SKM-1 treated with dmso at 0.1 percent for 144 hours (cell line): ENCODE data around the gene FGD6.
"Not testable (repeated sequence)": the region's sequence is repeated elsewhere in the genome, so short reads cannot be mapped to it uniquely, and the experiment has no call there.

ENCODE experiments used
- DNase-seq: peaks from one replicate; lab custom pipeline; 2025; ENCODE audit not compliant: unreplicated experiment; lab: John Stamatoyannopoulos, UW

The FGD6 gene

GRCh38 chr12:95096852-95097251 lies 120.4 kb downstream of the FGD6 start:
- no peak for DNase-seq

DNA sequence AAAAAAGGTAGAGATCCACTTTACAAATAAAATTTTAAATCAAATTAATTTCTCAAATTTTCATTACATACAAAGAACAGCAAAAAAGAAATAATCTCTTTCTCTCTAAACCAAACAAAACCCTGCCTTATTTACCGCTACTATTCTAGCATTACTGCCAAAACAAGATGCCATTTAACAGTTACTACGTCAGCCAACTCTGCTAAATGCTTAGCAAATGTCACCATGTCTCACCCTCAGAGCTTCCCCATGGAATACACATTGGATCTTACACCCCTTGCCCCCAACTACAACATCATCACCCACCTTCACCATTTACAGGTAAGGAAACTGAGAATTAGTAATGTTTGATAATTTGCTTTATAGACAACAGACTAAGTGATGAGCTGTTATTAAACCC lies 120.9 kb downstream of the FGD6 start:
- DNase-seq = no peak

GRCh38 chr12:95095866-95096265 lies 121.4 kb downstream of the FGD6 start:
- not testable (repeated sequence) for DNase-seq

DNA sequence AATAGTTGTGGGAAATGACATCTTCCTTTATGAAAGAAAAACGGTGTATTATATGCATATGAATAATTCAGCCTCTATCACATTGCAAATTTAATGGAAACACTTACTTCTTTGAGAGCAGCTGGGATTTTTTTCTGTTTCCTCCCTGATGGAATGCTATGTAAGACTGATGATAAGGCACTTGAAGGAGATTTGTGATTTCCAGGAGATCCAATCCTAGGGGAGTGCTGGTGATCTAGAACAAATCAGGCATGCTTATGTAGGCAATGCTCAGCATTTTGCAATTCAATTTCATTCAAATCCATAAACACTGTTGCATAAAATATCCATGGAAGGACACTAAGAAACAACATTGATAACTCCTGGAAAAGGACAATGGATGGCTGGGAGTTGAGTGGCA lies 127.8 kb downstream of the FGD6 start:
- no peak for DNase-seq

- DNase-seq = no peak
Measured at GRCh38 chr12:95088379-95088778, 128.9 kb downstream of the FGD6 start.

- no peak for DNase-seq
Measured at GRCh38 chr12:95085612-95086011, 131.7 kb downstream of the FGD6 start.

GRCh38 chr12:95083938-95084337 lies 133.3 kb downstream of the FGD6 start:
- no peak for DNase-seq

- no peak for DNase-seq
Measured at GRCh38 chr12:95083471-95083870, 133.8 kb downstream of the FGD6 start.

- DNase-seq = no peak
Measured at GRCh38 chr12:95077341-95077740, 139.9 kb downstream of the FGD6 start.

DNA sequence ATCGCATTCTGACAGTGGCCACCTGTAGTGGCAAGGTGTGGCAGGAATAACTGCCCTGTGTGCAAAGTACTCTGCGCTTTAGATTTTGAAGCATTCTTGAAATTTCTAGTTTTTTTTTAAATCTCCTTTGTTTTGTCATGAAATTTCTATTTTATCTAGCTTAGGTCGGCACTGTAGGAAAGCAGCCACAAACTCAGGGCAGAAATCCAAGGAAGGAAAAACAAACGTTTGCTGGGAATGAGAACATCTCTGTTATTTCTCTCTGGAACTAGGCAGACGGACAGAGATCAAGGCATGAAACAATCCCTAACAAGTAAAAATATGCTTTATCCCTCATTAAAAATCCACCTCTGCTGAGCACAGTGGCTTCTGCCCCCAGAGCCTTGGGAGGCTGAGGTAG lies 142.5 kb downstream of the FGD6 start:
- no peak for DNase-seq

- DNase-seq = no peak
Measured at GRCh38 chr12:95073698-95074520, 143.4 kb downstream of the FGD6 start.

GRCh38 chr12:95072900-95073697 lies 144.2 kb downstream of the FGD6 start, which contains the start of gene NR2C1:
NR2C1 (minus strand) TSS chr12:95073618; CDS start chr12:95067384, 6,234 bp downstream.
- peak; percentile 71 for DNase-seq

GRCh38 chr12:95070378-95070777 lies 146.9 kb downstream of the FGD6 start:
- DNase-seq = no peak

- no peak for DNase-seq
Measured at GRCh38 chr12:95066091-95066855, 151.0 kb downstream of the FGD6 start.

DNA sequence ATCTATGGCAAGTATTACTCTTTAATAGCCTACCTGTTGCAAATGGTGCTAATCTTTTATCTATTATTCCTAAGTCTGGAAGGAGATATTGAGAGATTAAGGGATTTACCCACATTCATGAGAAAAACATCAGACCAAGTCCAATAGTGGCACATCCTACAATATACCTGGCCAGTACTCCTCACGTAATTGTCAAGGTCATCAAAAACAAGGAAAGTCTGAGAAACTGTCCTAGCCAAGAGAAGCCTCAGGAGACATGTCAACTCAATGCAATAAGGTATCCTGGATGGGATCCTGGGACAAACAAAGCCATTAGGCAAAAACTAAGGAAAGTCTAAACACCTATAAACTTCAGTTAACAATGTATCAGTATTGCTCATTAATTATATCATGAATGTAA lies 156.3 kb downstream of the FGD6 start:
- DNase-seq = no peak

GRCh38 chr12:95059984-95060383 lies 157.3 kb downstream of the FGD6 start:
- DNase-seq = no peak

GRCh38 chr12:95057424-95057823 lies 159.8 kb downstream of the FGD6 start:
- DNase-seq = no peak

- DNase-seq = no peak
Measured at GRCh38 chr12:95055057-95055456, 162.2 kb downstream of the FGD6 start.

- no peak for DNase-seq
Measured at GRCh38 chr12:95054206-95054605, 163.1 kb downstream of the FGD6 start.

DNA sequence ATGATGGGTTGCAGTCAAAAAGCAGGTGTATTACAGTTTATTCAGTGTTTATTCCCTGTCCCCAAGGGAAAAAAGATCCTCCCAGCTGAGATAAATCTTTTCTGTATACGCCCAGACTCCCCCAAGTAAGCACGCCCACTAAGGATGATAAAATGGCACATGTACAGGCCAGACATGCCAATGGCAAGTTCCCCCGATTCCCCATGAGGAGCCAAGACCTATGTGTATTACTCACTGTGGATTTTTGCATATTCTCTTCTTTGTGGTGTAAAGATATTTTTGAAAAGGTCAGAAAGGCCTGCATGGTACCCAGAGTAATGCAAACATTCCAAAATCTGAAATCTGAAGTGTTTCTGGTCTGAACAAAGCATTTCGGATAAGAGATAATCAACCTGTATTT lies 166.0 kb downstream of the FGD6 start:
- no peak for DNase-seq

GRCh38 chr12:95037906-95038305 lies 179.4 kb downstream of the FGD6 start:
- DNase-seq = no peak
